ENCODE measurements around the gene SEPTIN11. TPM values are rescaled to one million over a fixed set of nuclear protein-coding genes. Genes with fewer than 3 reads are reported as not detected.

Gene SEPTIN11
- total RNA-seq, 1 donor from 2014 or later: 192 TPM

DNA sequence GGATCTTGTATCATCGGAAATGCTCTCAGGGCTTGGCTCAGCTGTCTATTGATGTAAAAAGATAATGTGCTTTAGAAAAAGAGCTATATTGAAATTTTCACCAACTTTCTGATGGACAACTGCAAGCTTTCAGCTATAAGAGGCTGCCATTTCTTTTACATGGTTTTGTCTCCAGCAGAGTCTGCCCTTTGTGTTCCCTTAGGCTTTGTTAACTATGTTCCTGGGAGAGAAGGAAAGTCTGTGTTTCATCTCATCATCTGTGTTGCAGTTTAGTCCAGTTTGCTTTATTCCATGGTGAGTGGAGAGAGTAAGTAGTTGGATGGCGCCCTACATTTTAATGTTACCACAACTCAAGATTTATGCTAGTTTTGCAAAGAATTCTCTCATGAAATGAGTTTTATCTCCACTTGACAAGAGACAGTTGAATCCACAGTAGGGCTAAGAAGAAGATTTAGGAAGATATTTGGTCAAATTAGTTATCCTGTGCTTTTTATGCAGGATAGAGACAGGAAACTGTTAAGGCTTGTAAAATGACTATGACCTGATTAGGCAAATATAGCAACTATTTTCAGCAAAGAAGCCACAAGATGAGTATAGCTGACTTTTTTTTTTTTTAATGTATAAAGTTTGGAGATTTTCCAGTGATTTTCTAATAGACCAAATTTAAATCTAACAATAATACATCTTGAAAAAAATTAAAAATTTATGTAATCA, 16.5 kb downstream of the SEPTIN11 start:
- TF ChIP-seq, protein P1, sequence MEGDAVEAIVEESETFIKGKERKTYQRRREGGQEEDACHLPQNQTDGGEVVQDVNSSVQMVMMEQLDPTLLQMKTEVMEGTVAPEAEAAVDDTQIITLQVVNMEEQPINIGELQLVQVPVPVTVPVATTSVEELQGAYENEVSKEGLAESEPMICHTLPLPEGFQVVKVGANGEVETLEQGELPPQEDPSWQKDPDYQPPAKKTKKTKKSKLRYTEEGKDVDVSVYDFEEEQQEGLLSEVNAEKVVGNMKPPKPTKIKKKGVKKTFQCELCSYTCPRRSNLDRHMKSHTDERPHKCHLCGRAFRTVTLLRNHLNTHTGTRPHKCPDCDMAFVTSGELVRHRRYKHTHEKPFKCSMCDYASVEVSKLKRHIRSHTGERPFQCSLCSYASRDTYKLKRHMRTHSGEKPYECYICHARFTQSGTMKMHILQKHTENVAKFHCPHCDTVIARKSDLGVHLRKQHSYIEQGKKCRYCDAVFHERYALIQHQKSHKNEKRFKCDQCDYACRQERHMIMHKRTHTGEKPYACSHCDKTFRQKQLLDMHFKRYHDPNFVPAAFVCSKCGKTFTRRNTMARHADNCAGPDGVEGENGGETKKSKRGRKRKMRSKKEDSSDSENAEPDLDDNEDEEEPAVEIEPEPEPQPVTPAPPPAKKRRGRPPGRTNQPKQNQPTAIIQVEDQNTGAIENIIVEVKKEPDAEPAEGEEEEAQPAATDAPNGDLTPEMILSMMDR (conservative IDR thresholded peaks at IDR 0.05): no peak
- Mint-ChIP-seq H3K27me3 (ENCODE audit: low read depth) (no peaks in the 10 kb centered on the region), H3K27ac (ENCODE audit: unreplicated experiment) (peak overlapping the region; percentile 9), H3K9me3 (peaks cover 3% of the 10 kb centered on the region), H3K4me1 (peaks cover 35% of the 10 kb centered on the region), H3K36me3 (ENCODE audit: low read depth) (peaks cover 6% of the 10 kb centered on the region), H3K4me3 (no peak overlapping the region)
- DNase-seq (ENCODE audit: low read depth, low spot score): no peak

- H3K27ac Mint-ChIP-seq (ENCODE audit: unreplicated experiment): no peak overlapping the region
These were observed 19.4 kb downstream of the SEPTIN11 start for GRCh38 chr4:76968937-76969336.

DNA sequence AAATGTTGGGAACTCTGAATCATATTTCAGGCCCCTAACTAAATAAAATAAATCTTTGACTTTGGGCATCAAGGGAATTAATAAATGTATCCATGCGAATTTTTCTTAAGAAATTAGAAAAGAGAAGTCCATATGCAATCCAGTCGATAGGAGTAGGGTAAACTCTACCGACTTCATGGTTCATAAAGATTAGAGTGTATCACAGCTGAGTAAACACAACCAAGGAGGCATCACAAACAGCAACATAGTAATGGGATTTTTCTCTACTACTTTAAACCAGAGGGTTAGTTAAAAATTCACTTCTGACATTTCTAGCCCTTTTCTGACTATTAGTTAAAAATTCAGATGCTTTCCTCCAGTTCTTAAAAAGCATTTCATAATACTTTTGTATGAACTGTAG, 19.9 kb downstream of the SEPTIN11 start:
- peaks cover 26% of the 10 kb centered on the region for H3K4me1 Mint-ChIP-seq
- peaks cover 6% of the 10 kb centered on the region for H3K36me3 Mint-ChIP-seq (ENCODE audit: low read depth)
- DNase-seq (ENCODE audit: low read depth, low spot score): no peak
- H3K27me3 Mint-ChIP-seq (ENCODE audit: low read depth): no peaks in the 10 kb centered on the region
- H3K27ac Mint-ChIP-seq (ENCODE audit: unreplicated experiment): no peak overlapping the region
- H3K9me3 Mint-ChIP-seq: no peaks in the 10 kb centered on the region
- TF ChIP-seq, protein P1 (conservative IDR thresholded peaks at IDR 0.05): no peak
- H3K4me3 Mint-ChIP-seq: no peak overlapping the region

More at GRCh38 chr4:76968937-76969336, 19.4 kb downstream of the SEPTIN11 start:
- DNase-seq (ENCODE audit: low read depth, low spot score): no peak
- TF ChIP-seq, protein P1 (conservative IDR thresholded peaks at IDR 0.05): no peak
- peaks cover 3% of the 10 kb centered on the region for H3K9me3 Mint-ChIP-seq
- no peaks in the 10 kb centered on the region for H3K27me3 Mint-ChIP-seq (ENCODE audit: low read depth)
- peaks cover 9% of the 10 kb centered on the region for H3K36me3 Mint-ChIP-seq (ENCODE audit: low read depth)
- no peak overlapping the region for H3K4me3 Mint-ChIP-seq
- H3K4me1 Mint-ChIP-seq: peaks cover 26% of the 10 kb centered on the region

- DNase-seq (ENCODE audit: low read depth, low spot score): no peak
- Mint-ChIP-seq H3K27ac (ENCODE audit: unreplicated experiment) (no peak overlapping the region), H3K36me3 (ENCODE audit: low read depth) (peaks cover 8% of the 10 kb centered on the region), H3K4me3 (no peak overlapping the region), H3K27me3 (ENCODE audit: low read depth) (no peaks in the 10 kb centered on the region), H3K9me3 (no peaks in the 10 kb centered on the region), H3K4me1 (peaks cover 26% of the 10 kb centered on the region)
- TF ChIP-seq, protein P1 (conservative IDR thresholded peaks at IDR 0.05): no peak
These were observed 20.5 kb downstream of the SEPTIN11 start for GRCh38 chr4:76969941-76970529.

GRCh38 chr4:76972306-76972705, 22.8 kb downstream of the SEPTIN11 start:
- no peak overlapping the region for H3K4me3 Mint-ChIP-seq
- H3K9me3 Mint-ChIP-seq: no peaks in the 10 kb centered on the region
- peaks cover 22% of the 10 kb centered on the region for H3K4me1 Mint-ChIP-seq
- H3K36me3 Mint-ChIP-seq (ENCODE audit: low read depth): peaks cover 13% of the 10 kb centered on the region
- H3K27me3 Mint-ChIP-seq (ENCODE audit: low read depth): no peaks in the 10 kb centered on the region
- no peak for DNase-seq (ENCODE audit: low read depth, low spot score)
- no peak overlapping the region for H3K27ac Mint-ChIP-seq (ENCODE audit: unreplicated experiment)
- TF ChIP-seq, protein P1 (conservative IDR thresholded peaks at IDR 0.05): no peak

All from neural crest cell (in vitro differentiated cells).